ENCODE measurements around the gene CLEC14A. TPM values are rescaled to one million over a fixed set of nuclear protein-coding genes. Genes with fewer than 3 reads are reported as not detected.

CLEC14A gene
- total and polyA plus RNA-seq, 2 donors (not counting 1 experiment from before 2014, with no cell fraction given) = not detected

GRCh38 chr14:38213001-38213400 is 42.9 kb downstream of the CLEC14A start:
- Histone ChIP-seq H3K9ac (ENCODE audit: low read length) (no peak overlapping the region), H3K4me1 (ENCODE audit: control insufficient read depth in 2 of 2, insufficient read depth in 2 of 2, low read length in 2 of 2) (no peaks in the 10 kb centered on the region), H3K4me3 (ENCODE audit: control extremely low read depth in 1 of 5, extremely low read depth in 1 of 5, insufficient read depth in 1 of 5, low read depth in 2 of 5, low read length in 4 of 5) (no peak overlapping the region), H3K27ac (ENCODE audit: low read length in 2 of 2) (no peak overlapping the region), H4K20me1 (ENCODE audit: control insufficient read depth, insufficient read depth, low read length, poor library complexity, severe bottlenecking) (no peaks in the 10 kb centered on the region), H3K79me2 (ENCODE audit: control insufficient read depth, insufficient read depth, low read length) (no peaks in the 10 kb centered on the region), H3K36me3 (replicated peaks in 1 of 2; ENCODE audit: control extremely low read depth in 1 of 2, control insufficient read depth in 1 of 2, extremely low read depth in 1 of 2, insufficient read depth in 2 of 2, low read length in 1 of 2) (no peaks in the 10 kb centered on the region), H2AFZ (ENCODE audit: insufficient read depth, low read depth, low read length, poor library complexity, severe bottlenecking) (no peak overlapping the region), H3K4me2 (replicated peaks; ENCODE audit: low read depth, low read length, poor library complexity, severe bottlenecking) (no peak overlapping the region), H3K9me3 (ENCODE audit: control extremely low read depth in 1 of 3, control insufficient read depth in 2 of 3, insufficient read depth in 1 of 3, low read length in 2 of 3) (peaks cover 0 to 28% (median 1%) of the 10 kb centered on the region in 3 donors), H3K27me3 (replicated peaks in 1 of 4; ENCODE audit: control extremely low read depth in 1 of 4, control insufficient read depth in 3 of 4, insufficient read depth in 4 of 4, low read length in 3 of 4) (peaks cover 0 to 29% (median 10%) of the 10 kb centered on the region in 4 experiments)
- Mint-ChIP-seq H3K4me3 (no peak overlapping the region), H3K4me1 (no peaks in the 10 kb centered on the region), H3K27me3 (peaks cover 42% of the 10 kb centered on the region), H3K9me3 (ENCODE audit: insufficient read depth) (peaks cover 2% of the 10 kb centered on the region), H3K27ac (no peak overlapping the region)
- TF ChIP-seq, protein P1, sequence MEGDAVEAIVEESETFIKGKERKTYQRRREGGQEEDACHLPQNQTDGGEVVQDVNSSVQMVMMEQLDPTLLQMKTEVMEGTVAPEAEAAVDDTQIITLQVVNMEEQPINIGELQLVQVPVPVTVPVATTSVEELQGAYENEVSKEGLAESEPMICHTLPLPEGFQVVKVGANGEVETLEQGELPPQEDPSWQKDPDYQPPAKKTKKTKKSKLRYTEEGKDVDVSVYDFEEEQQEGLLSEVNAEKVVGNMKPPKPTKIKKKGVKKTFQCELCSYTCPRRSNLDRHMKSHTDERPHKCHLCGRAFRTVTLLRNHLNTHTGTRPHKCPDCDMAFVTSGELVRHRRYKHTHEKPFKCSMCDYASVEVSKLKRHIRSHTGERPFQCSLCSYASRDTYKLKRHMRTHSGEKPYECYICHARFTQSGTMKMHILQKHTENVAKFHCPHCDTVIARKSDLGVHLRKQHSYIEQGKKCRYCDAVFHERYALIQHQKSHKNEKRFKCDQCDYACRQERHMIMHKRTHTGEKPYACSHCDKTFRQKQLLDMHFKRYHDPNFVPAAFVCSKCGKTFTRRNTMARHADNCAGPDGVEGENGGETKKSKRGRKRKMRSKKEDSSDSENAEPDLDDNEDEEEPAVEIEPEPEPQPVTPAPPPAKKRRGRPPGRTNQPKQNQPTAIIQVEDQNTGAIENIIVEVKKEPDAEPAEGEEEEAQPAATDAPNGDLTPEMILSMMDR (IDR thresholded peaks at IDR 0.05) = no peak
- no peak for TF ChIP-seq EZH2 (IDR thresholded peaks at IDR 0.05; ENCODE audit: borderline replicate concordance, insufficient read depth, low read depth, low read length, poor library complexity, severe bottlenecking)
- intact Hi-C loops (cut with micrococcal nuclease) = no loop called here
- ChIA-PET CTCF (no interaction called here), POLR2A (no interaction called here)
- ATAC-seq (ENCODE audit: low read depth) = no peak
- DNase-seq = no peak
- WGBS (ENCODE audit: insufficient coverage) = 80% methylated on average over 1 of the region's 2 CpGs

- Histone ChIP-seq H3K27ac (ENCODE audit: low read length in 2 of 2) (no peak overlapping the region), H3K36me3 (replicated peaks in 1 of 2; ENCODE audit: control extremely low read depth in 1 of 2, control insufficient read depth in 1 of 2, extremely low read depth in 1 of 2, insufficient read depth in 2 of 2, low read length in 1 of 2) (no peaks in the 10 kb centered on the region), H3K79me2 (ENCODE audit: control insufficient read depth, insufficient read depth, low read length) (no peaks in the 10 kb centered on the region), H3K27me3 (replicated peaks in 1 of 4; ENCODE audit: control extremely low read depth in 1 of 4, control insufficient read depth in 3 of 4, insufficient read depth in 4 of 4, low read length in 3 of 4) (peaks cover 0 to 31% (median 10%) of the 10 kb centered on the region in 4 experiments), H3K9ac (ENCODE audit: low read length) (no peak overlapping the region), H3K9me3 (ENCODE audit: control extremely low read depth in 1 of 3, control insufficient read depth in 2 of 3, insufficient read depth in 1 of 3, low read length in 2 of 3) (peaks cover 0 to 31% (median 1%) of the 10 kb centered on the region in 3 donors), H4K20me1 (ENCODE audit: control insufficient read depth, insufficient read depth, low read length, poor library complexity, severe bottlenecking) (no peaks in the 10 kb centered on the region), H3K4me3 (ENCODE audit: control extremely low read depth in 1 of 5, extremely low read depth in 1 of 5, insufficient read depth in 1 of 5, low read depth in 2 of 5, low read length in 4 of 5) (no peak overlapping the region), H2AFZ (ENCODE audit: insufficient read depth, low read depth, low read length, poor library complexity, severe bottlenecking) (no peak overlapping the region), H3K4me2 (replicated peaks; ENCODE audit: low read depth, low read length, poor library complexity, severe bottlenecking) (no peak overlapping the region), H3K4me1 (ENCODE audit: control insufficient read depth in 2 of 2, insufficient read depth in 2 of 2, low read length in 2 of 2) (no peaks in the 10 kb centered on the region)
- Mint-ChIP-seq H3K27ac (no peak overlapping the region), H3K4me1 (no peaks in the 10 kb centered on the region), H3K9me3 (ENCODE audit: insufficient read depth) (peaks cover 2% of the 10 kb centered on the region), H3K4me3 (no peak overlapping the region), H3K27me3 (peaks cover 50% of the 10 kb centered on the region)
- ChIA-PET POLR2A (no interaction called here), CTCF (no interaction called here)
- ATAC-seq (ENCODE audit: low read depth) (no peak), DNase-seq (no peak)
- intact Hi-C loops (cut with micrococcal nuclease) = no loop called here
- TF ChIP-seq, protein P1 (IDR thresholded peaks at IDR 0.05) = no peak
- TF ChIP-seq EZH2 (IDR thresholded peaks at IDR 0.05; ENCODE audit: borderline replicate concordance, insufficient read depth, low read depth, low read length, poor library complexity, severe bottlenecking) = no peak
These were observed 43.8 kb downstream of the CLEC14A start for GRCh38 chr14:38212111-38212510.
